B cell (primary cell): ENCODE measurements around the gene HSPB8. TPM values are rescaled to one million over a fixed set of nuclear protein-coding genes. Genes with fewer than 3 reads are reported as not detected.

Source experiments
- ATAC-seq: fragments of 200-7000 bp; cut with Tn5 transposase; one replicate; pipeline ENCODE4 v1.10.0; 2021; ENCODE audit warnings: low read depth, mild to moderate bottlenecking, moderate number of reproducible peaks, moderate library complexity
- CTCF ChIA-PET: fragments of 350-600 bp; sonication (Branson Sonifier 250); formaldehyde crosslinking; loops from one replicate; lab custom pipeline; 2021; ENCODE audit warnings: antibody characterized with exemption, inconsistent platforms; lab: Charles Lee
- POLR2A ChIA-PET: fragments of 350-600 bp; sonication (Branson Sonifier 250); formaldehyde crosslinking; loops from one replicate; lab custom pipeline; 2021; ENCODE audit warnings: antibody characterized with exemption; lab: Charles Lee
- DNase-seq: peaks from one replicate; pipeline ENCODE4 v3.0.0; 2013
- H2AFZ ChIP-seq: 2 replicates; pipeline ENCODE4 v1.6.1; 2012; ENCODE audit warnings: mild to moderate bottlenecking, low read depth, low read length; ENCODE audit not compliant: insufficient read depth, poor library complexity, severe bottlenecking
- H3K27ac ChIP-seq, 2 donors: 1 replicate in 1 of 2; 2 replicates in 1 of 2; pipeline ENCODE4 v1.5.1; 2012 to 2013; ENCODE audit warnings: low read length in 2 of 2, mild to moderate bottlenecking in 2 of 2, moderate library complexity in 1 of 2
- H3K27me3 ChIP-seq, 4 experiments: fragments of 200-600 bp in 1 of 4; sonication (generic) in 1 of 4; replicated peaks in 1 of 4; 1 replicate in 2 of 4; 2 replicates in 2 of 4; pipeline versions ENCODE4 v1.6.1 to v1.7.0; 2013 to 2016; ENCODE audit warnings: low read length in 3 of 4, mild to moderate bottlenecking in 2 of 4, mixed read lengths in 1 of 4, moderate library complexity in 1 of 4; ENCODE audit not compliant: insufficient read depth in 4 of 4, control insufficient read depth in 3 of 4; ENCODE audit errors: control extremely low read depth in 1 of 4
- H3K36me3 ChIP-seq, 2 experiments: replicated peaks in 1 of 2; 1 replicate in 1 of 2; 2 replicates in 1 of 2; pipeline versions ENCODE4 v1.6.1 to v1.7.1; 2013; ENCODE audit warnings: low read length in 1 of 2; ENCODE audit not compliant: insufficient read depth in 2 of 2, control insufficient read depth in 1 of 2; ENCODE audit errors: control extremely low read depth in 1 of 2, extremely low read depth in 1 of 2
- H3K4me1 ChIP-seq, 2 donors: fragments of 200-600 bp in 1 of 2; sonication (generic) in 1 of 2; 1 replicate in 1 of 2; 2 replicates in 1 of 2; pipeline versions ENCODE4 v1.5.1 to v1.6.1; 2013 to 2017; ENCODE audit warnings: low read length in 2 of 2; ENCODE audit not compliant: control insufficient read depth in 2 of 2, insufficient read depth in 2 of 2
- H3K4me2 ChIP-seq: replicated peaks from 2 replicates; pipeline ENCODE3; 2012; ENCODE audit warnings: mild to moderate bottlenecking, low read depth, low read length; ENCODE audit not compliant: poor library complexity, severe bottlenecking
- H3K4me3 ChIP-seq, 5 experiments: fragments of 200-600 bp in 1 of 5; sonication (generic) in 1 of 5; 1 replicate in 3 of 5; 2 replicates in 2 of 5; pipeline versions ENCODE4 v1.5.1 to v1.7.0; 2011 to 2016; ENCODE audit warnings: low read length in 4 of 5, mild to moderate bottlenecking in 4 of 5, low read depth in 2 of 5, control low read depth in 1 of 5, moderate library complexity in 1 of 5; ENCODE audit not compliant: insufficient read depth in 1 of 5; ENCODE audit errors: control extremely low read depth in 1 of 5, extremely low read depth in 1 of 5
- H3K79me2 ChIP-seq: fragments of 200-600 bp; sonication (generic); one replicate; pipeline ENCODE4 v1.6.0; 2016; ENCODE audit warnings: low read length; ENCODE audit not compliant: control insufficient read depth, insufficient read depth
- H3K9ac ChIP-seq: fragments of 200-600 bp; sonication (generic); 2 replicates; pipeline ENCODE4 v1.6.1; 2017; ENCODE audit warnings: mild to moderate bottlenecking, low read length, moderate library complexity
- H3K9me3 ChIP-seq, 3 donors: one replicate each; pipeline versions ENCODE4 v1.6.1 to v1.7.1; 2013; ENCODE audit warnings: low read length in 2 of 3; ENCODE audit not compliant: control insufficient read depth in 2 of 3, insufficient read depth in 1 of 3; ENCODE audit errors: control extremely low read depth in 1 of 3
- H4K20me1 ChIP-seq: 2 replicates; pipeline ENCODE4 v1.6.0; 2012; ENCODE audit warnings: mild to moderate bottlenecking, low read length; ENCODE audit not compliant: insufficient read depth, control insufficient read depth, poor library complexity, severe bottlenecking
- H3K27ac Mint-ChIP-seq: one replicate; pipeline ENCODE4 v1.8.0; 2021; ENCODE audit warnings: mixed read lengths
- H3K27me3 Mint-ChIP-seq: one replicate; pipeline ENCODE4 v1.8.0; 2021; ENCODE audit warnings: mixed read lengths
- H3K4me1 Mint-ChIP-seq: one replicate; pipeline ENCODE4 v1.8.0; 2021; ENCODE audit warnings: mixed read lengths
- H3K4me3 Mint-ChIP-seq: one replicate; pipeline ENCODE4 v1.8.0; 2021; ENCODE audit warnings: mixed read lengths
- H3K9me3 Mint-ChIP-seq: one replicate; pipeline ENCODE4 v1.8.0; 2022; ENCODE audit warnings: mixed read lengths; ENCODE audit not compliant: insufficient read depth
- EZH2 ChIP-seq: IDR thresholded peaks from 2 replicates; pipeline ENCODE4 v1.6.1; 2012; ENCODE audit warnings: borderline replicate concordance, low read depth, mild to moderate bottlenecking, moderate library complexity, low read length; ENCODE audit not compliant: insufficient read depth, poor library complexity, severe bottlenecking
- WGBS: methylation state at CpG from one replicate; pipeline ENCODE4 v1.1.5; 2013; ENCODE audit warnings: missing lambda C conversion rate; ENCODE audit not compliant: insufficient coverage; 5-methylcytosine and 5-hydroxymethylcytosine counted together
- intact Hi-C: fragments of 100-400 bp; cut with micrococcal nuclease; formaldehyde crosslinking; loops from one replicate; pipeline ENCODE4 v1.10.0; 2022
- polyA plus RNA-seq: library from polyadenylated mRNA; depleted of rRNA; stranded (reverse); fragments of >200 nt; gene quantifications from 2 replicates; pipeline ENCODE4 v1.2.3, GENCODE V29; 2012
- total RNA-seq, 2 donors: library from RNA; stranded (reverse); fragments of 120-200 nt in 1 of 2; gene quantifications; 1 replicate in 1 of 2; 2 replicates in 1 of 2; pipeline versions ENCODE4 v1.2.3 to v1.2.4, GENCODE V29; 2013 to 2022
- TF ChIP-seq, protein P1 (sequence below): fragments of 200-600 bp; IDR thresholded peaks from one replicate; pipeline ENCODE4 v1.8.0; 2022; ENCODE audit warnings: antibody characterized with exemption, mild to moderate bottlenecking

HSPB8 gene
- total and polyA plus RNA-seq, 2 donors (not counting 1 experiment from before 2014, with no cell fraction given), result not detected

DNA sequence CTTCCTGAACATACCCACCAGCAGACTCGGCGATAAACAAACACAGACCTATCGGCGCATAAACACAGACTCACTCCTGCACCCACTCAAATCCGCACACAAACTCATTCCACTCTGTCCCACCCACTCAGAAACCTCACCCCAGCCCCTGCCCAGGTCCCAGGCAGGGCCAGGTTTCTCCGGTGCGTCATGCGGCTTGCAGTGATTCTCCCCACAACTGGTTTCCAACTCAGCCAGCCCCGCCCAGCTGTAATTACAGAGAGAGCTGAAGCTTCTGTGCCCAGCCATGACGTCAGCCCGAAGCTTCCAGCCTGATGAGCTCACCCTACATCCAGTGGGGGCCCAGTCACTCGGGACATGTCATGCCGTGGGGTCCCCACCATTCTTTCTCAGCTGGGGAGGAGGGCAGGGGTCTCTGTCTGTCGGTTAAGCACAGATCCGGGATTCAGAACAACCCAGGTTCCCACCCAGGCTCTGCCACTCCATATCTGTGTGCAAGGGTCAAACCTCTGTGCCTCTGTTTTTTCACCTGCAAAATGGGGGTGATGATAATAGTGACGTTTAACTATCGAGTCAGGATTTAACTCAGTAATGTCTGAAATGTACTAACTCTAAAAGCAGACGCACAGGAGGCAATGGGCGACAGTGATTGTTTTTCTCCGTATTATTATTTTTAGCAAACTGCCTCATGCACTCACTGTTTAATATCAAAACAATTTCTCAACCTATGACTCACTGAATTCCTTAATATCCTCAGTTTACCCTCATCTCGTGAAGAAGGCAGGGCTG lies 2.3 kb upstream of the HSPB8 start:
- Histone ChIP-seq H3K4me1 (no peaks in the 10 kb centered on the region), H3K4me2 (no peak overlapping the region), H4K20me1 (no peaks in the 10 kb centered on the region), H3K27ac (no peak overlapping the region), H3K9ac (no peak overlapping the region), H3K4me3 (no peak overlapping the region), H3K36me3 (no peaks in the 10 kb centered on the region), H3K9me3 (peaks cover 0 to 12% (median 0%) of the 10 kb centered on the region in 3 donors), H3K27me3 (peaks cover 0 to 9% (median 0%) of the 10 kb centered on the region in 4 experiments), H3K79me2 (no peaks in the 10 kb centered on the region), H2AFZ (no peak overlapping the region)
- no peak for ATAC-seq
- Mint-ChIP-seq H3K4me3 (no peak overlapping the region), H3K27me3 (peaks cover 13% of the 10 kb centered on the region), H3K27ac (no peak overlapping the region), H3K4me1 (no peaks in the 10 kb centered on the region), H3K9me3 (no peaks in the 10 kb centered on the region)
- TF ChIP-seq EZH2, result no peak
- TF ChIP-seq, protein P1, sequence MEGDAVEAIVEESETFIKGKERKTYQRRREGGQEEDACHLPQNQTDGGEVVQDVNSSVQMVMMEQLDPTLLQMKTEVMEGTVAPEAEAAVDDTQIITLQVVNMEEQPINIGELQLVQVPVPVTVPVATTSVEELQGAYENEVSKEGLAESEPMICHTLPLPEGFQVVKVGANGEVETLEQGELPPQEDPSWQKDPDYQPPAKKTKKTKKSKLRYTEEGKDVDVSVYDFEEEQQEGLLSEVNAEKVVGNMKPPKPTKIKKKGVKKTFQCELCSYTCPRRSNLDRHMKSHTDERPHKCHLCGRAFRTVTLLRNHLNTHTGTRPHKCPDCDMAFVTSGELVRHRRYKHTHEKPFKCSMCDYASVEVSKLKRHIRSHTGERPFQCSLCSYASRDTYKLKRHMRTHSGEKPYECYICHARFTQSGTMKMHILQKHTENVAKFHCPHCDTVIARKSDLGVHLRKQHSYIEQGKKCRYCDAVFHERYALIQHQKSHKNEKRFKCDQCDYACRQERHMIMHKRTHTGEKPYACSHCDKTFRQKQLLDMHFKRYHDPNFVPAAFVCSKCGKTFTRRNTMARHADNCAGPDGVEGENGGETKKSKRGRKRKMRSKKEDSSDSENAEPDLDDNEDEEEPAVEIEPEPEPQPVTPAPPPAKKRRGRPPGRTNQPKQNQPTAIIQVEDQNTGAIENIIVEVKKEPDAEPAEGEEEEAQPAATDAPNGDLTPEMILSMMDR, result no peak
- ChIA-PET POLR2A (no interaction called here), CTCF (no interaction called here)
- no peak for DNase-seq
- WGBS, result 55% methylated on average over 15 of the region's 21 CpGs
- intact Hi-C loops, result no loop called here

DNA sequence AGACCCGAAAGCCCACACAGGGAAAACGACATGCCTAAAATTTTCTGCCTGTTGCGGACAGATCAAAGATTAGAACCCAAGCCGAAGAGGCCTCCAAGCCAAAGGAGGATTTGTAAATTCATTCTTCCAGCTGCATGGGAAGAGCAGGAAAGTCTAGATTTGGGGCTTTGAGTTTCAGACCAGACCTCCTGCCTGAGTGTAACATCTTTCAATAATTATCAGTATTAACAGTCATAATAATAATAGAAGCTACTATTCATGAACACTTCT lies 1.7 kb upstream of the HSPB8 start:
- ATAC-seq (no peak), DNase-seq (no peak)
- Histone ChIP-seq H3K36me3 (no peaks in the 10 kb centered on the region), H3K27ac (no peak overlapping the region), H2AFZ (no peak overlapping the region), H3K9me3 (peaks cover 0 to 12% (median 0%) of the 10 kb centered on the region in 3 donors), H3K27me3 (peaks cover 0 to 9% (median 0%) of the 10 kb centered on the region in 4 experiments), H3K4me1 (no peaks in the 10 kb centered on the region), H3K79me2 (no peaks in the 10 kb centered on the region), H3K9ac (no peak overlapping the region), H3K4me3 (no peak overlapping the region), H3K4me2 (no peak overlapping the region), H4K20me1 (no peaks in the 10 kb centered on the region)
- ChIA-PET CTCF (no interaction called here), POLR2A (no interaction called here)
- intact Hi-C loops, result no loop called here
- TF ChIP-seq, protein P1, result no peak
- no peak for TF ChIP-seq EZH2
- H3K9me3 Mint-ChIP-seq, result no peaks in the 10 kb centered on the region
- no peak overlapping the region for H3K27ac Mint-ChIP-seq
- no peaks in the 10 kb centered on the region for H3K4me1 Mint-ChIP-seq
- H3K27me3 Mint-ChIP-seq, result peaks cover 13% of the 10 kb centered on the region
- WGBS, result 88% methylated on average over 4 of the region's 4 CpGs
- no peak overlapping the region for H3K4me3 Mint-ChIP-seq
